ENCODE measurements around the gene PHF21B. TPM values are rescaled to one million over a fixed set of nuclear protein-coding genes. Genes with fewer than 3 reads are reported as not detected.
"Not testable (repeated sequence)": the region's sequence is repeated elsewhere in the genome, so short reads cannot be mapped to it uniquely, and the experiment has no call there.

PHF21B gene
- total RNA-seq, 2 experiments from 2014 or later: 0.10 TPM; not detected in 1

- no peak for DNase-seq
- H3K27me3 Mint-ChIP-seq: peaks cover 12% of the 10 kb centered on the region
- H3K27ac Mint-ChIP-seq: no peak overlapping the region
- no peaks in the 10 kb centered on the region for H3K36me3 Mint-ChIP-seq
- H3K9me3 Mint-ChIP-seq: peaks cover 8% of the 10 kb centered on the region
- H3K4me1 Mint-ChIP-seq: no peaks in the 10 kb centered on the region
- H3K4me3 Mint-ChIP-seq: no peak overlapping the region
These were observed 140.6 kb downstream of the PHF21B start for GRCh38 chr22:44869196-44869595.

GRCh38 chr22:44865193-44866057 is 144.4 kb downstream of the PHF21B start:
- Mint-ChIP-seq H3K27me3 (peaks cover 6% of the 10 kb centered on the region), H3K9me3 (no peaks in the 10 kb centered on the region), H3K36me3 (no peaks in the 10 kb centered on the region), H3K27ac (no peak overlapping the region), H3K4me3 (no peak overlapping the region), H3K4me1 (no peaks in the 10 kb centered on the region)
- DNase-seq: no peak

GRCh38 chr22:44862981-44863860 is 146.6 kb downstream of the PHF21B start:
- no peaks in the 10 kb centered on the region for H3K4me1 Mint-ChIP-seq
- DNase-seq: no peak
- no peak overlapping the region for H3K4me3 Mint-ChIP-seq
- H3K9me3 Mint-ChIP-seq: no peaks in the 10 kb centered on the region
- H3K27me3 Mint-ChIP-seq: peaks cover 4% of the 10 kb centered on the region
- H3K36me3 Mint-ChIP-seq: no peaks in the 10 kb centered on the region
- H3K27ac Mint-ChIP-seq: no peak overlapping the region

GRCh38 chr22:44862281-44862680 is 147.5 kb downstream of the PHF21B start:
- Mint-ChIP-seq H3K4me1 (no peaks in the 10 kb centered on the region), H3K36me3 (no peaks in the 10 kb centered on the region)

GRCh38 chr22:44861245-44861644 is 148.6 kb downstream of the PHF21B start:
- H3K36me3 Mint-ChIP-seq: no peaks in the 10 kb centered on the region

More at GRCh38 chr22:44862281-44862680, 147.5 kb downstream of the PHF21B start:
- Mint-ChIP-seq H3K9me3 (no peaks in the 10 kb centered on the region), H3K27me3 (peaks cover 2% of the 10 kb centered on the region), H3K4me3 (no peak overlapping the region), H3K27ac (no peak overlapping the region)
- DNase-seq: no peak

GRCh38 chr22:44860311-44860710 is 149.5 kb downstream of the PHF21B start:
- Mint-ChIP-seq H3K27me3 (no peaks in the 10 kb centered on the region), H3K27ac (no peak overlapping the region), H3K9me3 (no peaks in the 10 kb centered on the region), H3K4me1 (no peaks in the 10 kb centered on the region), H3K36me3 (no peaks in the 10 kb centered on the region), H3K4me3 (no peak overlapping the region)
- DNase-seq: no peak

More at GRCh38 chr22:44861245-44861644, 148.6 kb downstream of the PHF21B start:
- no peaks in the 10 kb centered on the region for H3K9me3 Mint-ChIP-seq
- no peaks in the 10 kb centered on the region for H3K27me3 Mint-ChIP-seq
- no peaks in the 10 kb centered on the region for H3K4me1 Mint-ChIP-seq
- H3K27ac Mint-ChIP-seq: no peak overlapping the region
- no peak overlapping the region for H3K4me3 Mint-ChIP-seq
- no peak for DNase-seq

GRCh38 chr22:44859641-44860040 is 150.2 kb downstream of the PHF21B start:
- H3K4me1 Mint-ChIP-seq: no peaks in the 10 kb centered on the region
- no peak overlapping the region for H3K4me3 Mint-ChIP-seq
- no peaks in the 10 kb centered on the region for H3K36me3 Mint-ChIP-seq
- no peak for DNase-seq
- no peak overlapping the region for H3K27ac Mint-ChIP-seq
- no peaks in the 10 kb centered on the region for H3K9me3 Mint-ChIP-seq
- no peaks in the 10 kb centered on the region for H3K27me3 Mint-ChIP-seq

GRCh38 chr22:44858819-44859218 is 151.0 kb downstream of the PHF21B start:
- not testable (repeated sequence) for H3K9me3 Mint-ChIP-seq, H3K36me3 Mint-ChIP-seq, H3K4me1 Mint-ChIP-seq, H3K27me3 Mint-ChIP-seq, H3K4me3 Mint-ChIP-seq, DNase-seq, H3K27ac Mint-ChIP-seq

- no peak for DNase-seq
- Mint-ChIP-seq H3K27ac (no peak overlapping the region), H3K27me3 (no peaks in the 10 kb centered on the region), H3K36me3 (no peaks in the 10 kb centered on the region), H3K4me1 (no peaks in the 10 kb centered on the region), H3K4me3 (no peak overlapping the region), H3K9me3 (no peaks in the 10 kb centered on the region)
These were observed 153.9 kb downstream of the PHF21B start for GRCh38 chr22:44855855-44856254.

- not testable (repeated sequence) for H3K9me3 Mint-ChIP-seq, H3K27ac Mint-ChIP-seq, H3K4me3 Mint-ChIP-seq, H3K4me1 Mint-ChIP-seq, H3K27me3 Mint-ChIP-seq, DNase-seq, H3K36me3 Mint-ChIP-seq
These were observed 155.2 kb downstream of the PHF21B start for GRCh38 chr22:44854641-44855040.

GRCh38 chr22:44850946-44851345 is 158.9 kb downstream of the PHF21B start:
- Mint-ChIP-seq H3K4me3 (no peak overlapping the region), H3K9me3 (no peaks in the 10 kb centered on the region), H3K27ac (no peak overlapping the region), H3K4me1 (no peaks in the 10 kb centered on the region), H3K36me3 (no peaks in the 10 kb centered on the region), H3K27me3 (no peaks in the 10 kb centered on the region)
- no peak for DNase-seq

- Mint-ChIP-seq H3K27ac (no peak overlapping the region), H3K9me3 (peaks cover 9% of the 10 kb centered on the region), H3K27me3 (no peaks in the 10 kb centered on the region), H3K4me3 (no peak overlapping the region), H3K4me1 (no peaks in the 10 kb centered on the region), H3K36me3 (peaks cover 1% of the 10 kb centered on the region)
- no peak for DNase-seq
These were observed 160.9 kb downstream of the PHF21B start for GRCh38 chr22:44848791-44849420.

- Mint-ChIP-seq H3K9me3 (peaks cover 10% of the 10 kb centered on the region), H3K36me3 (peaks cover 1% of the 10 kb centered on the region), H3K4me3 (no peak overlapping the region), H3K27me3 (no peaks in the 10 kb centered on the region), H3K4me1 (no peaks in the 10 kb centered on the region), H3K27ac (no peak overlapping the region)
- no peak for DNase-seq
These were observed 161.5 kb downstream of the PHF21B start for GRCh38 chr22:44848296-44848741.

- peaks cover 1% of the 10 kb centered on the region for H3K36me3 Mint-ChIP-seq
- peaks cover 10% of the 10 kb centered on the region for H3K9me3 Mint-ChIP-seq
- H3K4me1 Mint-ChIP-seq: no peaks in the 10 kb centered on the region
- H3K27ac Mint-ChIP-seq: no peak overlapping the region
- no peak for DNase-seq
- H3K4me3 Mint-ChIP-seq: no peak overlapping the region
- no peaks in the 10 kb centered on the region for H3K27me3 Mint-ChIP-seq
These were observed 161.9 kb downstream of the PHF21B start for GRCh38 chr22:44847892-44848291.

- no peak overlapping the region for H3K27ac Mint-ChIP-seq
- peaks cover 1% of the 10 kb centered on the region for H3K36me3 Mint-ChIP-seq
- no peak overlapping the region for H3K4me3 Mint-ChIP-seq
- H3K27me3 Mint-ChIP-seq: no peaks in the 10 kb centered on the region
- H3K4me1 Mint-ChIP-seq: no peaks in the 10 kb centered on the region
- DNase-seq: no peak
- H3K9me3 Mint-ChIP-seq: peaks cover 10% of the 10 kb centered on the region
These were observed 162.4 kb downstream of the PHF21B start for GRCh38 chr22:44847380-44847779.
